Measurements from ENCODE around the gene NEURL3. TPM values are rescaled to one million over a fixed set of nuclear protein-coding genes. Genes with fewer than 3 reads are reported as not detected.

Gene NEURL3
- total RNA-seq, 1 experiment from 2014 or later, result not detected

- ChIA-PET CTCF (interaction anchor here (0.6 to 5.0 kb wide), 10 partner anchors 13 to 511 kb away, joined by 3 to 46 read pairs (median 4); no protein-coding TSS in a partner anchor), POLR2A (interaction anchor here (0.8 to 4.1 kb wide), 14 partner anchors 10 to 579 kb away, joined by 3 to 19 read pairs (median 4); no protein-coding TSS in a partner anchor)
- intact Hi-C loops (cut with micrococcal nuclease), result no loop called here
- no TSS peak for BruUV-seq (replicated peaks)
- H3K27ac Mint-ChIP-seq (ENCODE audit: low read depth, unreplicated experiment), result peak overlapping the region; percentile 11
- H3K36me3 Mint-ChIP-seq (ENCODE audit: insufficient read depth, unreplicated experiment), result peaks cover 6% of the 10 kb centered on the region
- TF ChIP-seq, protein P1, sequence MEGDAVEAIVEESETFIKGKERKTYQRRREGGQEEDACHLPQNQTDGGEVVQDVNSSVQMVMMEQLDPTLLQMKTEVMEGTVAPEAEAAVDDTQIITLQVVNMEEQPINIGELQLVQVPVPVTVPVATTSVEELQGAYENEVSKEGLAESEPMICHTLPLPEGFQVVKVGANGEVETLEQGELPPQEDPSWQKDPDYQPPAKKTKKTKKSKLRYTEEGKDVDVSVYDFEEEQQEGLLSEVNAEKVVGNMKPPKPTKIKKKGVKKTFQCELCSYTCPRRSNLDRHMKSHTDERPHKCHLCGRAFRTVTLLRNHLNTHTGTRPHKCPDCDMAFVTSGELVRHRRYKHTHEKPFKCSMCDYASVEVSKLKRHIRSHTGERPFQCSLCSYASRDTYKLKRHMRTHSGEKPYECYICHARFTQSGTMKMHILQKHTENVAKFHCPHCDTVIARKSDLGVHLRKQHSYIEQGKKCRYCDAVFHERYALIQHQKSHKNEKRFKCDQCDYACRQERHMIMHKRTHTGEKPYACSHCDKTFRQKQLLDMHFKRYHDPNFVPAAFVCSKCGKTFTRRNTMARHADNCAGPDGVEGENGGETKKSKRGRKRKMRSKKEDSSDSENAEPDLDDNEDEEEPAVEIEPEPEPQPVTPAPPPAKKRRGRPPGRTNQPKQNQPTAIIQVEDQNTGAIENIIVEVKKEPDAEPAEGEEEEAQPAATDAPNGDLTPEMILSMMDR (IDR thresholded peaks at IDR 0.05; ENCODE audit: unreplicated experiment), result no peak
- H3K4me3 Mint-ChIP-seq (ENCODE audit: unreplicated experiment), result no peak overlapping the region
- no peaks in the 10 kb centered on the region for H3K9me3 Mint-ChIP-seq (ENCODE audit: unreplicated experiment)
- DNase-seq (ENCODE audit: unreplicated experiment), result no peak
- H3K27me3 Mint-ChIP-seq (ENCODE audit: insufficient read depth, unreplicated experiment), result peaks cover 12% of the 10 kb centered on the region
- peaks cover 22% of the 10 kb centered on the region for H3K4me1 Mint-ChIP-seq (ENCODE audit: insufficient read depth, unreplicated experiment)
Measured at GRCh38 chr2:96534141-96534540, 29.0 kb upstream of the NEURL3 start.

- POLR2A ChIA-PET, result interaction anchor here (0.7 to 4.1 kb wide), 18 partner anchors 11 to 580 kb away, joined by 3 to 19 read pairs (median 4); no protein-coding TSS in a partner anchor
- Mint-ChIP-seq H3K27ac (ENCODE audit: low read depth, unreplicated experiment) (no peak overlapping the region), H3K27me3 (ENCODE audit: insufficient read depth, unreplicated experiment) (peaks cover 15% of the 10 kb centered on the region), H3K9me3 (ENCODE audit: unreplicated experiment) (no peaks in the 10 kb centered on the region), H3K36me3 (ENCODE audit: insufficient read depth, unreplicated experiment) (peaks cover 4% of the 10 kb centered on the region), H3K4me1 (ENCODE audit: insufficient read depth, unreplicated experiment) (peaks cover 22% of the 10 kb centered on the region), H3K4me3 (ENCODE audit: unreplicated experiment) (no peak overlapping the region)
- TF ChIP-seq, protein P1 (IDR thresholded peaks at IDR 0.05; ENCODE audit: unreplicated experiment), result no peak
- CTCF ChIA-PET, result interaction anchor here (0.6 to 5.0 kb wide), 13 partner anchors 11 to 511 kb away, joined by 3 to 46 read pairs (median 3); no protein-coding TSS in a partner anchor
- peak; percentile 93 for DNase-seq (ENCODE audit: unreplicated experiment)
- intact Hi-C loops (cut with micrococcal nuclease), result no loop called here
- no TSS peak for BruUV-seq (replicated peaks)
Measured at GRCh38 chr2:96533292-96534073, 28.3 kb upstream of the NEURL3 start.

- Mint-ChIP-seq H3K4me3 (ENCODE audit: unreplicated experiment) (peak overlapping the region; percentile 66), H3K27ac (ENCODE audit: low read depth, unreplicated experiment) (peak overlapping the region; percentile 73)
Measured at GRCh38 chr2:96532641-96533291, 27.6 kb upstream of the NEURL3 start.

More at GRCh38 chr2:96532641-96533291, 27.6 kb upstream of the NEURL3 start:
- Mint-ChIP-seq H3K36me3 (ENCODE audit: insufficient read depth, unreplicated experiment) (no peaks in the 10 kb centered on the region), H3K27me3 (ENCODE audit: insufficient read depth, unreplicated experiment) (peaks cover 15% of the 10 kb centered on the region), H3K9me3 (ENCODE audit: unreplicated experiment) (no peaks in the 10 kb centered on the region), H3K4me1 (ENCODE audit: insufficient read depth, unreplicated experiment) (peaks cover 22% of the 10 kb centered on the region)
- TF ChIP-seq, protein P1 (IDR thresholded peaks at IDR 0.05; ENCODE audit: unreplicated experiment), result no peak
- POLR2A ChIA-PET, result interaction anchor here (0.7 to 4.1 kb wide), 13 partner anchors 22 to 581 kb away, joined by 3 to 19 read pairs (median 3); partner anchors contain the start of gene STARD7
- CTCF ChIA-PET, result interaction anchor here (0.8 to 5.0 kb wide), 10 partner anchors 12 to 268 kb away, joined by 3 to 46 read pairs (median 3); no protein-coding TSS in a partner anchor
- intact Hi-C loops (cut with micrococcal nuclease), result no loop called here
- DNase-seq (ENCODE audit: unreplicated experiment), result no peak
- BruUV-seq (replicated peaks), result no TSS peak
